GM04503 (cell line): ENCODE data around the gene DDAH2.
A peak's percentile ranks its signal among the peaks of the same experiment; 100 is the strongest.
"Not testable (repeated sequence)": the region's sequence is repeated elsewhere in the genome, so short reads cannot be mapped to it uniquely, and the experiment has no call there.

ENCODE experiments used
- DNase-seq: peaks from one replicate; pipeline ENCODE4 v3.0.0-alpha.2; 2012; ENCODE audit warnings: low read depth

The DDAH2 gene

GRCh38 chr6:31713465-31713864 is 15.6 kb downstream of the DDAH2 start:
- no peak for DNase-seq

DNA sequence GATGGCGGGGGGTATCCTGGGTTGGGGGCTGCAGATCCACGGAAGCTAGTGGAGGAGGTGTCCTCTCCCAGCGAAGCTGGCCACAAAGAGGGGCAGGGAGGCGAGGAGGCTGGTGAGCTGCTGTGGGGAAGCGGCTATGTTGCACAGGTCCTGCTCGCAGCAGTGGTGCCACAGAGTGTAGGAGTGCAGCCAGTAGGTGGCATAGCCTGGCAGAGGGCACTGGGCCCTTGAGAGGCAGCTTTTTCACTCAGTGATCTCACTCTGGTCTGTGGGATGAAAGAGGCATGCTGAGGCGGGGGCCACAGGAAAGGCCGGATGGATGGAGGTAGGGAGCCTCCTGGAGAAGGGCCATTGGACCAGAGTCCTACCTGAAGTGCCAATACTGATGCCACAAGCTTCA is 16.8 kb downstream of the DDAH2 start:
- no peak for DNase-seq

DNA sequence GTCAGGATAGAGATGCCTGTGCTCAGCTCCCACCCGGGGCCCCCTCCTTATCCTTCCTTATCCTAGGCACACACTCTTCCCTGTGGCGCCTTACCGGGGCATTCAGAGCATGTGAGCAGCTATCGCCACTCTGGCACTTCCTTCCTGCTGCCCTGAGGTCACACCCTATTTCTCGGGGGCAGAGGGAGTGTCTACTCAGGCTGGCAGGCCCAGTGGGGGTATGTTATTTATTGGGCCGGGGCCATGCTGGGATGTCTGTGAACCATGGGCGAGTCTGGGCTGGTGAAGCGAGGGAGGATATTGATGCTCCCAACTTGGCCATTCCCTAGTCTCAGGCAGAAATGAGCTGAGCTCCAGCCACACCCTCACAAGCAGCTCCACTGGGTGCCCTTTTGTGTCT is 17.9 kb downstream of the DDAH2 start:
- no peak for DNase-seq

DNA sequence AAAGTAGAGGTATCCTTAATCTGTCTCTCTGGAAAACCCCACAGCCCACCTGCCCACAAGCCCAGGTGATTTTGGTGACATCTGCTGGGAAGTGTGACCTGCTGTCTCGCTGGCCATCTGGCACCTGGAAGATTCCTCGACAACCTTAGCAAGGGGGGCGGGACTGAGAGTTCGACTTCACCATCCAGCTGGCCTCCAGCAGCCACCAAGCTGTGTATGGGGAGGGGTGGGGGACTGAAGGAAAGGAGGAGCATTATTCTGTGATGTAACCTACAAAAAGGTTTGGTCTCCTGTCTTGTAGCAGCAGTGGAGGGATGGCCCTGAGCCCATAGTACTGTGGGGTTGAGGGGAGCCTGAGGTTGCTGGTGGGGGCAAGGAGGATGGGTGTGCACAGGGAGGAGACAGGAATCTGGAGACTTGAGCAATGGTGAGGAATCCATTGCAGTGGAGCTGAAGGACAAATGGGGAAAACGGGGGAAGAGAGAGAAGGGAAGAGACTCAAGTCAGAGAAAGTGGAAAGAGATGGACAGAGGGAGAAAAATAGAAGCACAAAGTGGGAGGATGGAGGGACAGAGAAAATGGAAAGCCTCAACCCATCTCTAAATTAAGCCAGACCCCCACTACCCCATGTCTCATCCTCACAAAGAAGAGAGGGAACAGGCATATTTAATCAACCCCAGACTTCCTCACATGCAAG is 18.4 kb downstream of the DDAH2 start:
- DNase-seq, result no peak

DNA sequence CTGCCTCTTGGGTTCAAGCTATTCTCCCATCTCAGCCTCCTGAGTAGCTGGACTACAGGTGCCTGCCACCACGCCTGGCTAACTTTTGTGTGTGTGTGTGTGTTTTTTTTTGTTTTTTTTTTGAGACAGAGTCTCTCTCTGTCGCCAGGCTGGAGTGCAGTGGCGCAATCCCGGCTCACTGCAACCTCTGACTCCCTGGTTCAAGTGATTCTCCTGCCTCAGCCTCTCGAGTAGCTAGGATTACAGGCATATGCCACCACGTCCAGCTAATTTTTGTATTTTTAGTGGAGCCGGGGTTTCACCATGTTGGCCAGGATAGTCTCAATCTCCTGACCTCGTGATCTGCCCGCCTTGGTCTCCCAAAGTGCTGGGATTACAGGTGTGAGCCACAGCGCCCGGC is 19.9 kb downstream of the DDAH2 start:
- DNase-seq, result not testable (repeated sequence)

DNA sequence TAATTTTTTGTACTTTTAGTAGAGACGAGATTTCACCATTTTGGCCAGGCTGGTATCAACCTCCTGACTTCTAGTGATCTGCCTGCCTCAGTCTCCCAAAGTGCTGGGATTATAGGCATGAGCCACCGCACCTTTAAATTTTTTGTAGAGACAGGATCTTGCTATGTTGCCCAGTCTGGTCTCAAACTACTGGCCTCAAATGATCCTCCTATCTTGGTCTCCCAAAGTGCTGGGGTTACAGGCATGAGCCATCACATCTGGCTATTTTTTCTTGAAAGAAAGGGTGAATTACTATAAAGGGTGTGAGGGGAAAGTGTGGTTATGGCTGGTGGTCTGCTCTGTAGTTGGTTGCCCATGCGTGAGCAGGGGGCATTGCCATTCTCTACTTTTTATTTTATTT is 20.9 kb downstream of the DDAH2 start:
- no peak for DNase-seq

DNA sequence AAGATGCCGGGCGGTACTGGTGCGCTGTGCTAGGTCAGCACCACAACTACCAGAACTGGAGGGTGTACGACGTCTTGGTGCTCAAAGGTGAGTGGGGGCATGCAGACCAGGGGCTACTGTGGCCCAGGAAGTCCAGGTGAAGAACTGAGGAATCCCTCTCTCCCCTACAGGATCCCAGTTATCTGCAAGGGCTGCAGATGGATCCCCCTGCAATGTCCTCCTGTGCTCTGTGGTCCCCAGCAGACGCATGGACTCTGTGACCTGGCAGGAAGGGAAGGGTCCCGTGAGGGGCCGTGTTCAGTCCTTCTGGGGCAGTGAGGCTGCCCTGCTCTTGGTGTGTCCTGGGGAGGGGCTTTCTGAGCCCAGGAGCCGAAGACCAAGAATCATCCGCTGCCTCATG is 21.4 kb downstream of the DDAH2 start:
- DNase-seq, result no peak

- DNase-seq, result no peak
Observed at GRCh38 chr6:31706599-31706998, 22.5 kb downstream of the DDAH2 start, which contains the start of gene LY6G6F. Gene LY6G6F (plus strand): TSS chr6:31706866. CDS start chr6:31706907, 41 bp downstream.

DNA sequence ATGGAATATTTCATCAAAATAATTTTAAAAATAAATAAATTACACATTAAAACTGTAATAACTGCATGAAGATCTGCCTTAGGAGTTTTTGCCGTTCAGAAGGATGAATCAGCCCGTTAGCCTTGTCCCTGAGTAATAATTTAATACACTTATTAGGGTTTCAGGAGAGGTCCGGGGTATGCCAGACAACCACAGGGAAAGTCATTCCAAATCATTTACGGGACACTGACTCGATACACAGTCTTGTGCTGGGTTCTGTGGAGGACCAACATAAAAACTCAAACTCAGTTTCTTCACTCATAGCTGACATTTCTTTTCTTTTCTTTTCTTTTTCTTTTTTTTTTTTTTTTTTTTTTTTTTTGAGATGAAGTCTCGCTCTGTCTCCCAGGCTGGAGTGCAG is 23.2 kb downstream of the DDAH2 start:
- DNase-seq, result no peak

GRCh38 chr6:31702819-31703716 is 26.0 kb downstream of the DDAH2 start, which contains the start of gene ABHD16A:
Gene ABHD16A (minus strand): TSS chr6:31703324. CDS start chr6:31703281, 43 bp downstream.
- peak; percentile 87 for DNase-seq

GRCh38 chr6:31702405-31702818 is 26.7 kb downstream of the DDAH2 start:
- DNase-seq, result no peak

- no peak for DNase-seq
Observed at GRCh38 chr6:31701666-31702404, 27.3 kb downstream of the DDAH2 start.

DNA sequence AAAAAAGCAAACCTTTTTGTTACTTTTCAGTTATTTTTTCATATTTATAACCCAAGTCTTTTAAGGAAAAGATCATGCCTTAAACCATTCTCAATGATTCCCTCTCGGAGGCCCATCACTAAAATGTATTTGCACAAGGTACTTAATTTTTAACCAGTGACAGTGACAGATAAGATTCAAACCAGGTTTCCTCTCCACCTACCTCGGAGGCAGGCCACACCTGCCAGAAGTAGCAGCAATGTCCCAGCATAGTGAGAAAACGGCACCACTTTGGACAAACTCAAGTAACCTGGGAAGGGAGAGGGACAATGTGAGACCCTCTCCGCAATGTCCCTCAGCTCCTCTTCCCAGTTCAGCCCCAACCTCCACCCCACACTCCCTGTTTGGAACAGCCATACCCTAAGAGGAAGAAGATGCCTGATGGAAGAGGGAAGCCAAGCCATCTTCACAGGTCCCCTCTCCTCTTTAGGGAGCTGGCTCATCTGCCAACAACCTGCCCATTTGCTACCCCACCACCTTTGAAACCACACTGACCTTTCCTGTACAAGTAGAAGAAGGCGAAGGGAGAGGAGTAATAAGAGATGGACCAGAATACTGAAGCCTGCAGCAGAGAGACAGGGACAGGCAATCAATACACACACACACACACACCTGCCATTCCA is 28.2 kb downstream of the DDAH2 start:
- DNase-seq, result no peak

DNA sequence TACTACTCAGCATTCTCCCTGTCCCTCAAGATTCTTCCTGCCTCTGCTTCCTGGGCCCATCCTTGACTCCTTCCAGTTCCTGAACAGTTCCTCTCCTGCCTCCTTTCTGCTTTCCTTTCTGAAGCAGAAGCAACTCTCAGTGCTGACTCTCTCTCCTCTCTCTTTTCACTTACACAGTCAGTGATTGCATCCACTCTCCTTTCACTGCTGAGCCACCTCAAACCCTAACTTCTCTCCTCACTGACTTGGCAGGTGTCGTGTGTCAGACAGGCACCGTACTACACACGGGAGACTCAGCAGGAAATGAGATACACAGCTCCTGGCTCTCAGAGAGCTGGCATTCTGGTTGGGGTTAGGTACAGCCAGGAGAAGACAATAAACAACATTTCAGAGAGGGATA is 31.5 kb downstream of the DDAH2 start:
- DNase-seq, result no peak

DNA sequence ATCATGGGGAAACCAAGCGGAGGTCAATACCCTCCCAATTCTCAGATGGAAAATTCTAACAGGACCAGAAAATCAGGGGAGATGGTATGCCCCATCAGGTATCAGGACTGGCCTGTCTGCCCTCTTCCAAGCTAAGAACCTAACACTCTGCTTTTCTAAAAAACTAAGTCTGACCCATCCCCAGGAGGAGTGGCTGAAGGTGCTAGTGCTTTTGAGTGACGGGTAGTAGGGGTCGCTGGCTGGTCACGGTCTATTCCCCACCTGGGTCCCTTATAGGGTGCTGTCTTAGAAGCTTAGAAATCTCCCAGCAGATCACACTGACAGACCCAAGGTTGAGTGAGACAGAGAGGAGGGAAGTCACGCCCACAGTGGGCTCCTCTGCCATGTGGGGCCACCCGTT is 35.6 kb downstream of the DDAH2 start:
- DNase-seq, result no peak

GRCh38 chr6:31692886-31693285 is 36.2 kb downstream of the DDAH2 start:
- no peak for DNase-seq

DNA sequence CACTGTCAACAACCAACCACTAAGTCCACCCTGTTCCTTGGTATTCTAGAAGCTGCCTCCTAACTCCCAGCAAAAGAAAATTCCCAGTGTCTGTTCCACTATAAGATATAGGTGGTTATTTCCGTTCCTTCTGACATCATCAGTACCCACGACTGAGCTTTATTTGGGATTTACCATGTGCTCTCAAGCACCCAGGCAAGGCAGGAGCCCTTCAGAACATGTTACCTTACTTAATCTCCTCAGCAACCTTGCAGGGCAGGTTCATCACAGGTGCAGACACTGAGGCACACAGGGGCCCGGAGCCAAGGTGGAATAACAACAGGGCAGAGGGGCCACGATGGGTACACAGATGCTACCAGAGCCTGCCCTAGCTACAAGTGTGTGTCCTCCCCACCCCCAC is 36.7 kb downstream of the DDAH2 start:
- DNase-seq, result no peak

GRCh38 chr6:31691564-31692108 is 37.5 kb downstream of the DDAH2 start:
- no peak for DNase-seq

DNA sequence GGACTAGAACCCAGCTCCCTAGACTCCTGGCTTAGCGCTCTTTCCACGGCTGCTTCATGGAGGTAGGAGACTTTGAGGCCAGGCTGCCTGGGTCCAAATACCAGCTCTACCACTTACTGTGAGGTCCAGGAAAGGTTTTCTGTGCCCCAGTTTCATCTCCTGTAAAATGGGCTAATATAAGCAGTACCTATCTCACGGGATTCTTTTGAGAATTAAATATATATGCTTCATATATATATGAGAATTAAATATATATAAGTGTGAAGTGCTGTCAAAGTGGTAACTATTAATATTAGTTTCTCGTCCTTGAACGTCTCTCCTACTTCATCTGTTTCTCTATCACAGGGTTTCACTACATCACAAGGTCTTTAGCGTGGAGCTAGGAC is 38.0 kb downstream of the DDAH2 start:
- DNase-seq, result no peak

DNA sequence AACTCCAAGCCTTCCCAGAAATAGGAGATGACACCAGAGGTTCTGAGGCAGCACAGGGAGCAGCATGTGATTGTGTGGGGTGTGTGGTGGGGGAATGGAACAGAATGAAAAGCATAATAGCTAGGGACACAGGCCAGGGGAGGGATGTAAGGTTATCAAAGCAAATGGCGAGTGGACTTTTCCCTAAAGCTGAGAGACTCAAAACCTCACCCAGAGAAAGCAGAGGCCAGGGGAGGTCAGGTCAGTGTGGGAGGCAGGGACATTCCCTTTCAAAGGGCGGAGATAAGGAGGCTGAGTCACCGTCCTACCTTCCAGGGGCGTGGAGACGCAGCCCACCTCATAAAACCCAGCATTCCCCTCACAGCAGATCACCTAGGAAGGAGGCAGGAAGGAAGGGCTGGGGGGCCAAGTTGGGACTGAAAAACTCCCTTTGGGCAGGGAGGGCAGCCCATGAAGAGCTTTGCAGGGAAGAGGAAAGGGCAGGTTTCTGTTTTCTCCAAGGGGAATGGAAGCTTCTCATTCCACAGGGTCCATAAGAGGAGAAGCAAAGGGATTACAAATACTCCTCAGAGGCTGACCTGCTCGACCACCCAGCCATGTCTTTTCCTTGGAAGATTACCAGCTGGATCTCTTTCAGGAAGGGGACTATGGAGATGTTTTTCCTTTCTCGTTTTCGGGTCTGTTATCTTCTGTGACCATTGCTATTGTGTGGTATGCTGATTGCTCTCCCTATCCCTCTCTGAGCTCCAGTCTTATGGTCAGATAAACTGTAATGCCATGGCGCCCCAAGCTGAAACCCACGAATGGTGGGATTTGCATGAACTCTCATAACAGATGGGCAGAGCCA is 38.6 kb downstream of the DDAH2 start:
- DNase-seq, result no peak
